ENCODE data around the gene THOC6.

Gene THOC6

GRCh38 chr16:3020604-3021448 lies 3.0 kb upstream of the THOC6 start:
- Mint-ChIP-seq H3K27ac (peak overlapping the region; percentile 93), H3K4me3 (peak overlapping the region; percentile 97), H3K9me3 (no peaks in the 10 kb centered on the region), H3K36me3 (peaks cover 3% of the 10 kb centered on the region), H3K27me3 (peaks cover 2% of the 10 kb centered on the region), H3K4me1 (peaks cover 47% of the 10 kb centered on the region)

- Mint-ChIP-seq H3K27ac (peak overlapping the region; percentile 93), H3K36me3 (peaks cover 3% of the 10 kb centered on the region), H3K4me1 (peaks cover 47% of the 10 kb centered on the region), H3K9me3 (no peaks in the 10 kb centered on the region), H3K27me3 (no peaks in the 10 kb centered on the region), H3K4me3 (peak overlapping the region; percentile 97)
Measured at GRCh38 chr16:3021449-3022207, 2.2 kb upstream of the THOC6 start.

- H3K27ac Mint-ChIP-seq, result peak overlapping the region; percentile 93
- H3K9me3 Mint-ChIP-seq, result no peaks in the 10 kb centered on the region
- H3K27me3 Mint-ChIP-seq, result no peaks in the 10 kb centered on the region
- peak overlapping the region; percentile 97 for H3K4me3 Mint-ChIP-seq
- peaks cover 47% of the 10 kb centered on the region for H3K4me1 Mint-ChIP-seq
- H3K36me3 Mint-ChIP-seq, result peaks cover 3% of the 10 kb centered on the region
Measured at GRCh38 chr16:3022208-3022683, 1.6 kb upstream of the THOC6 start.

GRCh38 chr16:3022684-3023414 lies 986 bp upstream of the THOC6 start:
- no peaks in the 10 kb centered on the region for H3K27me3 Mint-ChIP-seq
- peaks cover 47% of the 10 kb centered on the region for H3K4me1 Mint-ChIP-seq
- peak overlapping the region; percentile 97 for H3K4me3 Mint-ChIP-seq
- H3K9me3 Mint-ChIP-seq, result no peaks in the 10 kb centered on the region
- peak overlapping the region; percentile 93 for H3K27ac Mint-ChIP-seq
- peaks cover 3% of the 10 kb centered on the region for H3K36me3 Mint-ChIP-seq

GRCh38 chr16:3023415-3023668 lies 493 bp upstream of the THOC6 start:
- no peaks in the 10 kb centered on the region for H3K27me3 Mint-ChIP-seq
- H3K36me3 Mint-ChIP-seq, result peaks cover 3% of the 10 kb centered on the region
- H3K4me1 Mint-ChIP-seq, result peaks cover 47% of the 10 kb centered on the region
- peak overlapping the region; percentile 98 for H3K27ac Mint-ChIP-seq
- no peaks in the 10 kb centered on the region for H3K9me3 Mint-ChIP-seq
- peak overlapping the region; percentile 97 for H3K4me3 Mint-ChIP-seq

- H3K4me1 Mint-ChIP-seq, result peaks cover 51% of the 10 kb centered on the region
- H3K27ac Mint-ChIP-seq, result no peak overlapping the region
- H3K27me3 Mint-ChIP-seq, result peaks cover 9% of the 10 kb centered on the region
Measured at GRCh38 chr16:3025032-3026002, 1.5 kb downstream of the THOC6 start.

GRCh38 chr16:3026003-3026378 lies 2.2 kb downstream of the THOC6 start:
- Mint-ChIP-seq H3K27ac (no peak overlapping the region), H3K4me3 (no peak overlapping the region), H3K9me3 (no peaks in the 10 kb centered on the region), H3K4me1 (peaks cover 48% of the 10 kb centered on the region), H3K36me3 (peaks cover 3% of the 10 kb centered on the region), H3K27me3 (peaks cover 9% of the 10 kb centered on the region)

More at GRCh38 chr16:3025032-3026002, 1.5 kb downstream of the THOC6 start:
- Mint-ChIP-seq H3K9me3 (no peaks in the 10 kb centered on the region), H3K36me3 (peaks cover 3% of the 10 kb centered on the region), H3K4me3 (peak overlapping the region; percentile 55)

GRCh38 chr16:3026609-3027488 lies 3.0 kb downstream of the THOC6 start:
- Mint-ChIP-seq H3K9me3 (no peaks in the 10 kb centered on the region), H3K4me1 (peaks cover 40% of the 10 kb centered on the region), H3K27me3 (peaks cover 12% of the 10 kb centered on the region), H3K27ac (no peak overlapping the region), H3K4me3 (no peak overlapping the region), H3K36me3 (peaks cover 3% of the 10 kb centered on the region)

- Mint-ChIP-seq H3K27me3 (peaks cover 15% of the 10 kb centered on the region), H3K4me1 (peaks cover 34% of the 10 kb centered on the region), H3K27ac (no peak overlapping the region), H3K9me3 (no peaks in the 10 kb centered on the region), H3K4me3 (no peak overlapping the region), H3K36me3 (peaks cover 3% of the 10 kb centered on the region)
Measured at GRCh38 chr16:3027489-3027795, 3.6 kb downstream of the THOC6 start.

- Mint-ChIP-seq H3K4me3 (peak overlapping the region; percentile 65), H3K4me1 (peaks cover 27% of the 10 kb centered on the region), H3K9me3 (no peaks in the 10 kb centered on the region), H3K36me3 (peaks cover 3% of the 10 kb centered on the region), H3K27ac (no peak overlapping the region), H3K27me3 (peaks cover 21% of the 10 kb centered on the region)
Measured at GRCh38 chr16:3027983-3028715, 4.3 kb downstream of the THOC6 start.

GRCh38 chr16:3028716-3029319 lies 5.0 kb downstream of the THOC6 start:
- Mint-ChIP-seq H3K9me3 (no peaks in the 10 kb centered on the region), H3K27ac (peak overlapping the region; percentile 46), H3K4me3 (peak overlapping the region; percentile 58), H3K27me3 (peaks cover 26% of the 10 kb centered on the region), H3K4me1 (peaks cover 24% of the 10 kb centered on the region), H3K36me3 (peaks cover 3% of the 10 kb centered on the region)

GRCh38 chr16:3029491-3030221 lies 5.8 kb downstream of the THOC6 start:
- H3K9me3 Mint-ChIP-seq, result no peaks in the 10 kb centered on the region
- no peak overlapping the region for H3K27ac Mint-ChIP-seq
- H3K4me3 Mint-ChIP-seq, result peak overlapping the region; percentile 58
- H3K27me3 Mint-ChIP-seq, result peaks cover 30% of the 10 kb centered on the region
- peaks cover 2% of the 10 kb centered on the region for H3K36me3 Mint-ChIP-seq
- H3K4me1 Mint-ChIP-seq, result peaks cover 18% of the 10 kb centered on the region

Data from activated naive CD4-positive, alpha-beta T cell treated with anti-CD3 and anti-CD28 coated beads, Interleukin-2, amount 50 U/mL, for 24 hours (primary cell).